K562 (cell line): ENCODE data around the gene DCAF7. TPM values are rescaled to one million over a fixed set of nuclear protein-coding genes. Genes with fewer than 3 reads are reported as not detected.
A peak's percentile ranks its signal among the peaks of the same experiment; 100 is the strongest.

Experiments used
- CXXC5 ChIP-seq: fragments of 250-450 bp; sonication (Bioruptor Pico); IDR thresholded peaks from 2 replicates; pipeline ENCODE4 v1.8.0; 2022; ENCODE audit warnings: inconsistent platforms, mild to moderate bottlenecking, moderate library complexity
- DMBX1 ChIP-seq: fragments of 250-450 bp; sonication (Bioruptor Pico); IDR thresholded peaks from 2 replicates; pipeline ENCODE4 v1.8.0; 2022; ENCODE audit warnings: inconsistent platforms, mild to moderate bottlenecking, moderate library complexity, borderline replicate concordance
- FIP1L1 ChIP-seq: fragments of 200-400 bp; formaldehyde crosslinking; IDR thresholded peaks from 2 replicates; pipeline ENCODE4 v1.6.1; 2018; ENCODE audit warnings: mild to moderate bottlenecking, low read depth, low read length; ENCODE audit not compliant: poor library complexity, severe bottlenecking
- HNRNPK ChIP-seq: fragments of 200-400 bp; formaldehyde crosslinking; IDR thresholded peaks from one replicate; pipeline ENCODE4 v1.6.1; 2018; ENCODE audit warnings: mild to moderate bottlenecking, low read depth, low read length; ENCODE audit not compliant: poor library complexity, severe bottlenecking
- KAT2B ChIP-seq: IDR thresholded peaks from one replicate; pipeline ENCODE4 v1.6.1; 2012; ENCODE audit warnings: low read depth, mild to moderate bottlenecking, control low read depth, inconsistent platforms, low read length, moderate library complexity
- NCOA6 ChIP-seq: fragments of 450-650 bp; IDR thresholded peaks from 2 replicates; pipeline ENCODE4 v1.6.1; 2017; ENCODE audit warnings: mild to moderate bottlenecking
- NELFE ChIP-seq: IDR thresholded peaks from 2 replicates; pipeline ENCODE4 v1.6.1; 2011; ENCODE audit warnings: mild to moderate bottlenecking; ENCODE audit not compliant: insufficient read depth, insufficient read length
- NFXL1 ChIP-seq: fragments of 450-650 bp; formaldehyde crosslinking; IDR thresholded peaks from 2 replicates; pipeline ENCODE4 v1.4.0; 2021; ENCODE audit warnings: mild to moderate bottlenecking
- NFYB ChIP-seq: IDR thresholded peaks from 2 replicates; pipeline ENCODE4 v1.6.1; 2011; ENCODE audit warnings: mild to moderate bottlenecking, moderate library complexity; ENCODE audit not compliant: insufficient read length; ENCODE audit errors: extremely low read depth
- POLR3G ChIP-seq: IDR thresholded peaks from 2 replicates; pipeline ENCODE4 v1.6.1; 2011; ENCODE audit not compliant: insufficient read length, insufficient replicate concordance; ENCODE audit errors: extremely low read depth
- STAT5A ChIP-seq: IDR thresholded peaks from 2 replicates; pipeline ENCODE4 v1.6.1; 2012; ENCODE audit warnings: low read length, inconsistent platforms, borderline replicate concordance
- THRAP3 ChIP-seq: fragments of 450-650 bp; IDR thresholded peaks from 2 replicates; pipeline ENCODE4 v1.6.1; 2016; ENCODE audit warnings: mild to moderate bottlenecking, inconsistent platforms, borderline replicate concordance
- ZNF146 ChIP-seq: IDR thresholded peaks from one replicate; pipeline ENCODE4 v1.6.1; 2018; ENCODE audit warnings: missing compliant biosample characterization; ENCODE audit not compliant: unreplicated experiment
- polyA plus RNA-seq, 8 experiments: library from polyadenylated mRNA; depleted of rRNA in 4 of 8; stranded (reverse) in 5 of 8; unstranded in 3 of 8; fragments of >200 nt; fragmentation: Nextera tagmentation in 2 of 8; fragmentation: Illumina TruSeq in 1 of 8; extraction: Ambion mirVana in 2 of 8; extraction: Trizol in 1 of 8; gene quantifications; 2 replicates each; pipeline versions ENCODE4 v1.2.1 to v1.2.3, GENCODE V29; 2011 to 2014; ENCODE audit warnings: inconsistent platforms in 1 of 8, missing spikeins in 1 of 8
- total RNA-seq, 7 experiments: library from RNA; depleted of rRNA in 6 of 7; stranded (reverse); fragments of >200 nt in 6 of 7; fragmentation: Illumina TruSeq in 2 of 7; extraction: Trizol in 2 of 7; gene quantifications; 2 replicates each; pipeline versions ENCODE4 v1.2.1 to v1.2.3, GENCODE V29; 2011 to 2021; ENCODE audit warnings: low replicate concordance in 1 of 7
- TF ChIP-seq, protein P1 (sequence below), 3 experiments: IDR thresholded peaks in 2 of 3; conservative IDR thresholded peaks in 1 of 3; 2 replicates each; pipeline ENCODE4 v1.5.1; 2011 to 2012; ENCODE audit warnings: low read length in 3 of 3, mild to moderate bottlenecking in 3 of 3, control low read depth in 2 of 3, improper control_type of control experiment in 1 of 3, inconsistent platforms in 1 of 3, low read depth in 1 of 3, mixed read lengths in 1 of 3, moderate library complexity in 1 of 3; ENCODE audit not compliant: insufficient read depth in 2 of 3
- TF ChIP-seq, protein P2 (sequence below): IDR thresholded peaks from 3 replicates; pipeline ENCODE4 v1.6.1; 2011; ENCODE audit warnings: borderline replicate concordance, mild to moderate bottlenecking, moderate library complexity; ENCODE audit not compliant: insufficient read length; ENCODE audit errors: extremely low read depth
- TF ChIP-seq, protein P3 (sequence below): sonication (generic); formaldehyde crosslinking; IDR thresholded peaks from 2 replicates; pipeline ENCODE4 v1.8.1; 2023; ENCODE audit warnings: mild to moderate bottlenecking, missing genetic modification reagents
- TF ChIP-seq, protein P4 (sequence below), 2 experiments: fragments of 450-650 bp; conservative IDR thresholded peaks; 2 replicates each; pipeline ENCODE4 v1.6.1; 2017; ENCODE audit warnings: mild to moderate bottlenecking in 2 of 2, moderate library complexity in 2 of 2

DCAF7 gene
- total and polyA plus RNA-seq, 9 of the 15 experiments (the other 6 are each of a cell fraction or from before 2014, with no cell fraction given), result 30.8 to 123 (median 40.2) TPM

DNA sequence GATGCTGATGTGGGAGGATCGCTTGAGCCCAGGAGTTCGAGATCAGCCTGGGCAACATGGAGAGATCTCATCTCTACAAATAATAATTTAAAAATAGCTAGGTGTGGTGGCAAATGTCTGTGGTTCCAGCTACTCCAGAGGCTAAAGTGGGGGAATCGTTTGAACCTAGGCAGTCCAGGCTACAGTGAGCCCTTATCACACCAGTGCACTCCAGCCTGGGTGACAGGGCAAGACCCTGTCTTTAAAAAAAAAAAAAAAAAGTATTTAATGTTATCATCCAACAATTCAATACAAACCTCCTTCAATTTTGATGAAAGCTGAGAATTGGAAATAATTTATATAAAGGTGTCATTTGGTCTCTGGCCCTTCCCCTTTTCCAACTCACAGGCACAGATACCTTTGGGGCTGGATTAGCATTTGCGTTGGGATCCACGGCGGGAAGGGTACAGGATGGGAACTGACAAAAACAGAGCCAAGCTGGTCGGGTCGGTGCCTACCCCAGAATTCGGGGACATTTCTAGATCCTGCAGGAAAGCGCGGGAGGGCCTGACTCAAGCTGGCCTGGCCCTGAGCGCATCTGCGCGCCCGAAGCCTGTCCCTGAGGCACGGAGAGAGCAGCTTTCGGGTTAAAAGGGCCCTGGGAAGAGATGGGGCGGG is 860 bp upstream of the DCAF7 start (continued):
- TF ChIP-seq DMBX1, result peak; percentile 62; the same call in 1 of the 2 replicates
- no peak for TF ChIP-seq HNRNPK
- TF ChIP-seq, protein P1, sequence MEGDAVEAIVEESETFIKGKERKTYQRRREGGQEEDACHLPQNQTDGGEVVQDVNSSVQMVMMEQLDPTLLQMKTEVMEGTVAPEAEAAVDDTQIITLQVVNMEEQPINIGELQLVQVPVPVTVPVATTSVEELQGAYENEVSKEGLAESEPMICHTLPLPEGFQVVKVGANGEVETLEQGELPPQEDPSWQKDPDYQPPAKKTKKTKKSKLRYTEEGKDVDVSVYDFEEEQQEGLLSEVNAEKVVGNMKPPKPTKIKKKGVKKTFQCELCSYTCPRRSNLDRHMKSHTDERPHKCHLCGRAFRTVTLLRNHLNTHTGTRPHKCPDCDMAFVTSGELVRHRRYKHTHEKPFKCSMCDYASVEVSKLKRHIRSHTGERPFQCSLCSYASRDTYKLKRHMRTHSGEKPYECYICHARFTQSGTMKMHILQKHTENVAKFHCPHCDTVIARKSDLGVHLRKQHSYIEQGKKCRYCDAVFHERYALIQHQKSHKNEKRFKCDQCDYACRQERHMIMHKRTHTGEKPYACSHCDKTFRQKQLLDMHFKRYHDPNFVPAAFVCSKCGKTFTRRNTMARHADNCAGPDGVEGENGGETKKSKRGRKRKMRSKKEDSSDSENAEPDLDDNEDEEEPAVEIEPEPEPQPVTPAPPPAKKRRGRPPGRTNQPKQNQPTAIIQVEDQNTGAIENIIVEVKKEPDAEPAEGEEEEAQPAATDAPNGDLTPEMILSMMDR (IDR thresholded peaks at IDR 0.05 in 2 of 3, conservative IDR thresholded peaks at IDR 0.05 in 1 of 3; ENCODE audit: insufficient read depth in 2 of 3, low read depth in 1 of 3, low read length in 3 of 3), result no peak
- no peak for TF ChIP-seq POLR3G
- no peak for TF ChIP-seq STAT5A
- TF ChIP-seq ZNF146 (CRISPR knock-in tag), result no peak
- TF ChIP-seq, protein P2, sequence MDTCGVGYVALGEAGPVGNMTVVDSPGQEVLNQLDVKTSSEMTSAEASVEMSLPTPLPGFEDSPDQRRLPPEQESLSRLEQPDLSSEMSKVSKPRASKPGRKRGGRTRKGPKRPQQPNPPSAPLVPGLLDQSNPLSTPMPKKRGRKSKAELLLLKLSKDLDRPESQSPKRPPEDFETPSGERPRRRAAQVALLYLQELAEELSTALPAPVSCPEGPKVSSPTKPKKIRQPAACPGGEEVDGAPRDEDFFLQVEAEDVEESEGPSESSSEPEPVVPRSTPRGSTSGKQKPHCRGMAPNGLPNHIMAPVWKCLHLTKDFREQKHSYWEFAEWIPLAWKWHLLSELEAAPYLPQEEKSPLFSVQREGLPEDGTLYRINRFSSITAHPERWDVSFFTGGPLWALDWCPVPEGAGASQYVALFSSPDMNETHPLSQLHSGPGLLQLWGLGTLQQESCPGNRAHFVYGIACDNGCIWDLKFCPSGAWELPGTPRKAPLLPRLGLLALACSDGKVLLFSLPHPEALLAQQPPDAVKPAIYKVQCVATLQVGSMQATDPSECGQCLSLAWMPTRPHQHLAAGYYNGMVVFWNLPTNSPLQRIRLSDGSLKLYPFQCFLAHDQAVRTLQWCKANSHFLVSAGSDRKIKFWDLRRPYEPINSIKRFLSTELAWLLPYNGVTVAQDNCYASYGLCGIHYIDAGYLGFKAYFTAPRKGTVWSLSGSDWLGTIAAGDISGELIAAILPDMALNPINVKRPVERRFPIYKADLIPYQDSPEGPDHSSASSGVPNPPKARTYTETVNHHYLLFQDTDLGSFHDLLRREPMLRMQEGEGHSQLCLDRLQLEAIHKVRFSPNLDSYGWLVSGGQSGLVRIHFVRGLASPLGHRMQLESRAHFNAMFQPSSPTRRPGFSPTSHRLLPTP, result no peak
- TF ChIP-seq NELFE, result no peak
- TF ChIP-seq, protein P3, sequence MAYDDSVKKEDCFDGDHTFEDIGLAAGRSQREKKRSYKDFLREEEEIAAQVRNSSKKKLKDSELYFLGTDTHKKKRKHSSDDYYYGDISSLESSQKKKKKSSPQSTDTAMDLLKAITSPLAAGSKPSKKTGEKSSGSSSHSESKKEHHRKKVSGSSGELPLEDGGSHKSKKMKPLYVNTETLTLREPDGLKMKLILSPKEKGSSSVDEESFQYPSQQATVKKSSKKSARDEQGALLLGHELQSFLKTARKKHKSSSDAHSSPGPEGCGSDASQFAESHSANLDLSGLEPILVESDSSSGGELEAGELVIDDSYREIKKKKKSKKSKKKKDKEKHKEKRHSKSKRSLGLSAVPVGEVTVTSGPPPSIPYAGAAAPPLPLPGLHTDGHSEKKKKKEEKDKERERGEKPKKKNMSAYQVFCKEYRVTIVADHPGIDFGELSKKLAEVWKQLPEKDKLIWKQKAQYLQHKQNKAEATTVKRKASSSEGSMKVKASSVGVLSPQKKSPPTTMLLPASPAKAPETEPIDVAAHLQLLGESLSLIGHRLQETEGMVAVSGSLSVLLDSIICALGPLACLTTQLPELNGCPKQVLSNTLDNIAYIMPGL (CRISPR knock-in tag), result peak; percentile 53; the same call in 1 of the 2 replicates
- TF ChIP-seq NCOA6, result no peak
- TF ChIP-seq NFYB, result no peak
- TF ChIP-seq CXXC5 (CRISPR knock-in tag), result no peak
- TF ChIP-seq KAT2B, result no peak
- no peak for TF ChIP-seq FIP1L1
- TF ChIP-seq NFXL1, result no peak
- TF ChIP-seq, protein P4, sequence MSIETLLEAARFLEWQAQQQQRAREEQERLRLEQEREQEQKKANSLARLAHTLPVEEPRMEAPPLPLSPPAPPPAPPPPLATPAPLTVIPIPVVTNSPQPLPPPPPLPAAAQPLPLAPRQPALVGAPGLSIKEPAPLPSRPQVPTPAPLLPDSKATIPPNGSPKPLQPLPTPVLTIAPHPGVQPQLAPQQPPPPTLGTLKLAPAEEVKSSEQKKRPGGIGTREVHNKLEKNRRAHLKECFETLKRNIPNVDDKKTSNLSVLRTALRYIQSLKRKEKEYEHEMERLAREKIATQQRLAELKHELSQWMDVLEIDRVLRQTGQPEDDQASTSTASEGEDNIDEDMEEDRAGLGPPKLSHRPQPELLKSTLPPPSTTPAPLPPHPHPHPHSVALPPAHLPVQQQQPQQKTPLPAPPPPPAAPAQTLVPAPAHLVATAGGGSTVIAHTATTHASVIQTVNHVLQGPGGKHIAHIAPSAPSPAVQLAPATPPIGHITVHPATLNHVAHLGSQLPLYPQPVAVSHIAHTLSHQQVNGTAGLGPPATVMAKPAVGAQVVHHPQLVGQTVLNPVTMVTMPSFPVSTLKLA (conservative IDR thresholded peaks at IDR 0.05), result no peak
- no peak for TF ChIP-seq THRAP3
